ENCODE measurements around the gene ADGRB2.
A peak's percentile ranks its signal among the peaks of the same experiment; 100 is the strongest.

The ADGRB2 gene

DNA sequence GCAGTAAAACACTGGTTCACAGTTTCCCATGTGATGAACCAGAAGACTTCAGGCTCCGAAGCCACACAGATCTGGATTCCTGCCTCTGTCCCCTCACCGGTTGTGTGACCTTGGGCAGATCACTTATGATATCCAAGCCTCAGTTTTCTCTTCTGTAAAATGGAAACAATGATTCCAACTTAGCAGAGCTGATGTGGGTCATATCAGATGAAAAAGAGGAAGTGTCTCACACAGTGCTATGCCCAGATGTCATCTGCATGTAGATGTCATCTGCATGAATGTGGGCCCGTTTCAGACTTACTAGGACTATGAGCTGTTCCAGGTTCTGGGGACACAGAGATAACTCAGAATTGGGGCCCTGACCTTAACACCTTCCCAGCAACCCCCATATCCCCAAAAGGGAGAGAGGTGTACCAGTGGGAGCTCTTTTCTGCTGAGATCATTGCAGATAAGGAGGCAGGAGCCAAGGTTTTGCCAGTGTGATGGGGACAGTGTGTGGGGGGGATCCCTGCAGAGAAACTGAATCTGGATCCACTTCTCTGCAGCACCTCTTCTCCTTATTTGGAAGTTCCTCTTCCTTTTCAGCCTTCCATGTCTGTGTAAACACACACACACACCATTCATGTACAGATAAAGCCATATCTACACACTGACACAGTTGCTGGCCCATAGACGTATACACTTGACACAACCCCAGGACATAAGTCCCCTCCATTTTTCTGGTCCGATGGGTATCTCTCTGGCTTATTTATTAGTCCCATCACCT, 5.0 kb upstream of the ADGRB2 start:
- H3K4me3 ChIP-seq (ENCODE audit: low read depth, low read length), result no peak overlapping the region
- TF ChIP-seq, protein P1, sequence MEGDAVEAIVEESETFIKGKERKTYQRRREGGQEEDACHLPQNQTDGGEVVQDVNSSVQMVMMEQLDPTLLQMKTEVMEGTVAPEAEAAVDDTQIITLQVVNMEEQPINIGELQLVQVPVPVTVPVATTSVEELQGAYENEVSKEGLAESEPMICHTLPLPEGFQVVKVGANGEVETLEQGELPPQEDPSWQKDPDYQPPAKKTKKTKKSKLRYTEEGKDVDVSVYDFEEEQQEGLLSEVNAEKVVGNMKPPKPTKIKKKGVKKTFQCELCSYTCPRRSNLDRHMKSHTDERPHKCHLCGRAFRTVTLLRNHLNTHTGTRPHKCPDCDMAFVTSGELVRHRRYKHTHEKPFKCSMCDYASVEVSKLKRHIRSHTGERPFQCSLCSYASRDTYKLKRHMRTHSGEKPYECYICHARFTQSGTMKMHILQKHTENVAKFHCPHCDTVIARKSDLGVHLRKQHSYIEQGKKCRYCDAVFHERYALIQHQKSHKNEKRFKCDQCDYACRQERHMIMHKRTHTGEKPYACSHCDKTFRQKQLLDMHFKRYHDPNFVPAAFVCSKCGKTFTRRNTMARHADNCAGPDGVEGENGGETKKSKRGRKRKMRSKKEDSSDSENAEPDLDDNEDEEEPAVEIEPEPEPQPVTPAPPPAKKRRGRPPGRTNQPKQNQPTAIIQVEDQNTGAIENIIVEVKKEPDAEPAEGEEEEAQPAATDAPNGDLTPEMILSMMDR (IDR thresholded peaks at IDR 0.05; ENCODE audit: low read depth, low read length), result no peak

DNA sequence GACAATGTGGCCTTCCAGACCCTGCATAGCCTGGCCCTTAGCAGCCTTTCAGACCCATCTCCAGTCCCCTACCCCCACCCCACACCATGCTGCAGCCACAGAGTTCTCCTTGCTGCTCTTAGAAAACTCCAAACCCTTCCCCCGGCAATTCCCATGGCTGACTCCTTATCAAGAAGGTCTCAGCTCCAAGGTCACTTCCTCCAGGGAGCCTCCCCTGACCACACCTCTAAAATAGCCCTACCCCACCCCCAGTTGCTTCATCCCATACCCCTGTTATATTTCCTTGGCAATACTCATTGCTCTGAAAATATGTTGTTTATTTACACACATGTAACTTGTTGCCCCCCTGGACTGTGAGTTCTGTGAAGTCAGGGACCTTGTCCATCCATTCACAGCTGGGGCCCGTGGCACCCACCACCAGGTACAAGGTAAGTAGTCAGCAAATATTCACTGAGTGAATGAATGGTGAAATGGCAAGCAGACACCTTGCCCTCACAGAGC, 4.3 kb upstream of the ADGRB2 start:
- H3K4me3 ChIP-seq (ENCODE audit: low read depth, low read length), result no peak overlapping the region
- TF ChIP-seq, protein P1 (IDR thresholded peaks at IDR 0.05; ENCODE audit: low read depth, low read length), result no peak

DNA sequence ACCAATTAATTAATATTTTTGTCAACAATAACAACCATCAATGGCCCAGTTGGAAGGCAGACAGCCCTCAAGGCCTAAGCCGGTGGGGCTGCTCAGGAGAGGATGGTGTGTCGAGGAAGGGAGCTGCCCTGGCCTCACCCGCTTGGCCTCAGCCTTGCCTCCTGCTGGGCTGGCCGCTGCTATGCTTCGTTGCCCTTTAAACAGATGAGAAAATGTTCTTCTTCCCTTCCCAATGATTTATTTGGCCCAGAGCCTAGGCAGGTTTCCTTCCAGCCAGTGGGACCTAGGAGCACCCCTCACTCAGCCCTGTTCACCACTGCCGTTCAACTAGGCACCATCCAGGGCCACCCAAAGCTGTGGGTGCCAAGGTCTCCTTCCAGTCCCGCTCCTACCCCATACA, 3.1 kb upstream of the ADGRB2 start:
- TF ChIP-seq, protein P1 (IDR thresholded peaks at IDR 0.05; ENCODE audit: low read depth, low read length), result no peak
- no peak overlapping the region for H3K4me3 ChIP-seq (ENCODE audit: low read depth, low read length)

DNA sequence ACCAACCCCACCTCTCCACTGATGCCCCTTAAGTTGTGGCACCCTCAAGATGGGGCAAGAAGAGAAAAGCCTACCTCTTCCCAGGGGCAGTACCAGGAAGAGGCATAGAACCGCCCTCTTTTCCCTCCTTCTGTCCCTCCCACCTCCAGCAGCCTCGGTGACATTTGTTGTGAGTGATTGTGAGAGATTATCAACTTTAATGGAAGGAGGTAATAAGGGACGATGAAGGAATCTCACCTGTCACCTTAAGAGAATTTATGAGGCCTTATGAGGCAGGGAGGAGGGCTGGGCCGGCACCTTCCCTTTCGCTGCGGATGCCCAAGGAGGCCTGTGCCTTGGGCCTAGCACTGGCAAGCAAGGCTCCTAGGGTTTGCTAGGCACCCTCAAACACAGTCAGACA, 1.4 kb upstream of the ADGRB2 start:
- TF ChIP-seq, protein P1 (IDR thresholded peaks at IDR 0.05; ENCODE audit: low read depth, low read length), result no peak
- H3K4me3 ChIP-seq (ENCODE audit: low read depth, low read length), result no peak overlapping the region

DNA sequence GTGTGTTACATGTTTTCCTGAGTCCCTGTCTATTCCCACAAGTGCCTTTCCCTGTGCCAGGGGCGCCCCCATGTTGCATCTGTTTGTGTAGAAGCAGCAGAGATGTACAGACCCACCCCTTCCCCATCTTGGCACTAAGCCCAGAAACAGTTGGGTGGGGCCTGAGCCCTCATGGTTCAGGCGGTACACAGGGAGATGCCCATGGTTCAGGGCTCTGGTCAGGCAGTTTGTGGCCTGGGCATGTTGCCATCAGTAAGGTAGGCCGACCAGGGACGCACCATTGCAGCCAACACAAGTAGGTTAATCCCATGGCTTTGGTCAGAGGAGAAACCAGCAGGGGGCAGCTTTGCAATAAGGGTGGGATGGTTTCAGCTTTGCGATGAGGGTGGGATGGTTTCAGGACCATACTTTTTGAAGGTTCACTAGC, 914 bp upstream of the ADGRB2 start:
- TF ChIP-seq, protein P1 (IDR thresholded peaks at IDR 0.05; ENCODE audit: low read depth, low read length), result peak; percentile 15; the same call in 1 of the 2 replicates
- H3K4me3 ChIP-seq (ENCODE audit: low read depth, low read length), result no peak overlapping the region

DNA sequence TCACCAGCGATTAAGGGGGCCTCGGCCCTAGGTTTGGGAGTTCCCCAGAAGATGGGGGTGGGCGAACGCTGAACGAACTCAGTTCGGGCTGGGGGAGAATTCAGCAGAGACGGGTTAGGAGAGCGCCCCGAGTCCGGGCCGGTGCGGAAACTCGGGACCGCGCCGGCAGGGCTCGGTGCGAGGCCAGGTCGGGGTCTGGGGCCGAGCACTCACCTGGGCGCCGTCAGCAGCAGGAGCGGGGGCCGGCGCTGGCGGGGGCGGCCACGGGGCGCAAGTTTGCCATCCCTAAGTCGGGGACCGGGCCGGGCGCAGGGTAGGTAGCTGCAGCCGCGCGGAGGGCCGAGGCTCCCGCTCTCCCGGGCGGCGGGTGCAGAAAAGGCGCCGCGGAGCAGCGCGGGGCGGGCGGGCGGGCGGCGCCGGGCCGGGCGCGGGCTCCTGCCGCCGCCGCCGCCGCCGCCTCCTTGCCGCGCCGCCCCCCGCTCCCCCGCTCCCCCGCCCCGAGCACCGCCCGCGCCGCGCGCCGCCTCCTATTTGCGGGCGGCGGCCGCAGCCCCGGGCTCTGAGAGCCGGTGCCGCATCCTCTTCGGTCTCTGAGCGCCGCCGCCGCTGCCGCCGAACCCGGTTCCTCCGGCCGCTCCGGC, 349 bp downstream of the ADGRB2 start:
- H3K4me3 ChIP-seq (ENCODE audit: low read depth, low read length), result peak overlapping the region; percentile 64
- TF ChIP-seq, protein P1 (IDR thresholded peaks at IDR 0.05; ENCODE audit: low read depth, low read length), result no peak

Data from WI38 (cell line).